Renal pelvis (tissue), 4 donors: ENCODE results near the gene ING4. TPM values are rescaled to one million over a fixed set of nuclear protein-coding genes. Genes with fewer than 3 reads are reported as not detected.

Experiments
- DNase-seq: peaks from one replicate; pipeline ENCODE4 v3.0.0-alpha.2; 2013
- polyA plus RNA-seq, 3 donors: library from polyadenylated mRNA; unstranded; fragments of 120-200 nt; gene quantifications; one replicate each; pipeline ENCODE4 v1.2.1, GENCODE V29; 2013; ENCODE audit not compliant: insufficient read length in 3 of 3

ING4 gene
- polyA plus RNA-seq, 3 donors, result 112 to 119 (median 119) TPM

GRCh38 chr12:6644903-6645302, 18.0 kb downstream of the ING4 start:
- peak; percentile 42 for DNase-seq

GRCh38 chr12:6644257-6644596, 18.7 kb downstream of the ING4 start:
- no peak for DNase-seq

GRCh38 chr12:6643569-6644256, 19.2 kb downstream of the ING4 start:
- DNase-seq, result no peak

GRCh38 chr12:6641131-6641530, 21.8 kb downstream of the ING4 start:
- no peak for DNase-seq

GRCh38 chr12:6640497-6640896, 22.4 kb downstream of the ING4 start:
- no peak for DNase-seq

GRCh38 chr12:6639151-6639801, 23.6 kb downstream of the ING4 start:
- DNase-seq, result no peak

GRCh38 chr12:6638305-6638704, 24.6 kb downstream of the ING4 start:
- no peak for DNase-seq

- no peak for DNase-seq
Measured at GRCh38 chr12:6635856-6636531, 26.9 kb downstream of the ING4 start, which contains the start of gene LPAR5. Gene LPAR5 (minus strand): TSS chr12:6635959. CDS start chr12:6621248, 14,711 bp downstream.

- DNase-seq, result no peak
Measured at GRCh38 chr12:6635375-6635855, 27.5 kb downstream of the ING4 start.

- DNase-seq, result no peak
Measured at GRCh38 chr12:6632026-6632983, 30.6 kb downstream of the ING4 start.

- DNase-seq, result no peak
Measured at GRCh38 chr12:6631549-6631961, 31.4 kb downstream of the ING4 start.

GRCh38 chr12:6630736-6631135, 32.2 kb downstream of the ING4 start:
- no peak for DNase-seq

- DNase-seq, result no peak
Measured at GRCh38 chr12:6627616-6628015, 35.3 kb downstream of the ING4 start.

- no peak for DNase-seq
Measured at GRCh38 chr12:6626654-6627283, 36.1 kb downstream of the ING4 start.

GRCh38 chr12:6620885-6621274, 42.0 kb downstream of the ING4 start:
- no peak for DNase-seq

GRCh38 chr12:6620137-6620884, 42.6 kb downstream of the ING4 start:
- no peak for DNase-seq

GRCh38 chr12:6618483-6619225, 44.3 kb downstream of the ING4 start:
- DNase-seq, result no peak

GRCh38 chr12:6615802-6616201, 47.1 kb downstream of the ING4 start:
- no peak for DNase-seq

- DNase-seq, result no peak
Measured at GRCh38 chr12:6614513-6615172, 48.3 kb downstream of the ING4 start.
